Transverse colon (tissue), 4 donors: ENCODE results near the gene KIZ.

Experiments
- EP300 ChIP-seq: sonication (generic); formaldehyde crosslinking; IDR thresholded peaks from one replicate; pipeline ENCODE4 v1.6.1; 2017; ENCODE audit warnings: antibody characterized with exemption, low read depth
- POLR2A ChIP-seq: fragments of 450-650 bp; IDR thresholded peaks from one replicate; pipeline ENCODE4 v1.6.1; 2016; ENCODE audit warnings: antibody characterized with exemption, mild to moderate bottlenecking, moderate library complexity
- POLR2AphosphoS5 ChIP-seq, 3 donors: sonication (generic); formaldehyde crosslinking; IDR thresholded peaks; one replicate each; pipeline ENCODE4 v1.6.1; 2016; ENCODE audit warnings: antibody characterized with exemption in 3 of 3
- TF ChIP-seq, protein P1 (sequence below), 5 experiments: fragments of 200-600 bp in 3 of 5; fragments of 450-650 bp in 2 of 5; sonication (generic) in 3 of 5; IDR thresholded peaks; 1 replicate in 2 of 5; 2 replicates in 3 of 5; pipeline ENCODE4 v1.5.1; 2016 to 2017; ENCODE audit warnings: antibody characterized with exemption in 5 of 5, inconsistent platforms in 3 of 5, mild to moderate bottlenecking in 2 of 5, moderate library complexity in 1 of 5

DNA sequence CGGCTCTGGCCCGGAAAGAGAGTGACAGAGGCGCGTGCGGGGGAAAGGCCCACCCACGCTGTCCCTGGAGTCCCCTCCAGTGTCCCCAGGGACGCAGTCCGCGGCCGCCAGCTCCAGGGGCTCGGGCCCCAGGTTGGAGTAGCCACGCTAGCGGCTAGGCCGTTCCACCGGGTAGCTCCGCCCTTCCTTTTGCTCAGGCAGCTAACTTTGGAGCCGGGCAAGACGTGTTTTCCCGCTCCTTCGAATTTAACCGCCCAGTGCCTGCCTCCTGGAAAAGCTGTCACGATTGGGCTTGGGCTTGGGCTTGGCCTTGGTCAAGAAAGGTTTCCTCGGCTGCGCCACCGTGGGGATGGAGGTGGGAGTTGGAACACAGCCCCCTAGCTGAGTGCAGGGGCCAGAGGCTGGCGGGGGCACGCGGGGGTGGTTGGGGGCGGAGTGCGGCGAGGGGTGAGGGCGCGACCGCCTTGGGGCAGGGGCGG lies 24.4 kb upstream of the KIZ start:
- TF ChIP-seq, protein P1, sequence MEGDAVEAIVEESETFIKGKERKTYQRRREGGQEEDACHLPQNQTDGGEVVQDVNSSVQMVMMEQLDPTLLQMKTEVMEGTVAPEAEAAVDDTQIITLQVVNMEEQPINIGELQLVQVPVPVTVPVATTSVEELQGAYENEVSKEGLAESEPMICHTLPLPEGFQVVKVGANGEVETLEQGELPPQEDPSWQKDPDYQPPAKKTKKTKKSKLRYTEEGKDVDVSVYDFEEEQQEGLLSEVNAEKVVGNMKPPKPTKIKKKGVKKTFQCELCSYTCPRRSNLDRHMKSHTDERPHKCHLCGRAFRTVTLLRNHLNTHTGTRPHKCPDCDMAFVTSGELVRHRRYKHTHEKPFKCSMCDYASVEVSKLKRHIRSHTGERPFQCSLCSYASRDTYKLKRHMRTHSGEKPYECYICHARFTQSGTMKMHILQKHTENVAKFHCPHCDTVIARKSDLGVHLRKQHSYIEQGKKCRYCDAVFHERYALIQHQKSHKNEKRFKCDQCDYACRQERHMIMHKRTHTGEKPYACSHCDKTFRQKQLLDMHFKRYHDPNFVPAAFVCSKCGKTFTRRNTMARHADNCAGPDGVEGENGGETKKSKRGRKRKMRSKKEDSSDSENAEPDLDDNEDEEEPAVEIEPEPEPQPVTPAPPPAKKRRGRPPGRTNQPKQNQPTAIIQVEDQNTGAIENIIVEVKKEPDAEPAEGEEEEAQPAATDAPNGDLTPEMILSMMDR (IDR thresholded peaks at IDR 0.05): no peak
- TF ChIP-seq POLR2A: no peak
- TF ChIP-seq EP300: no peak
- no peak for TF ChIP-seq POLR2AphosphoS5 (IDR thresholded peaks at IDR 0.05)
